ENCODE results near the gene ASL.
"Not testable (repeated sequence)": the region's sequence is repeated elsewhere in the genome, so short reads cannot be mapped to it uniquely, and the experiment has no call there.

ASL gene

GRCh38 chr7:66123175-66123528 lies 47.5 kb downstream of the ASL start:
- DNase-seq, result no peak

GRCh38 chr7:66124569-66124861 lies 48.9 kb downstream of the ASL start:
- DNase-seq, result not testable (repeated sequence)

DNA sequence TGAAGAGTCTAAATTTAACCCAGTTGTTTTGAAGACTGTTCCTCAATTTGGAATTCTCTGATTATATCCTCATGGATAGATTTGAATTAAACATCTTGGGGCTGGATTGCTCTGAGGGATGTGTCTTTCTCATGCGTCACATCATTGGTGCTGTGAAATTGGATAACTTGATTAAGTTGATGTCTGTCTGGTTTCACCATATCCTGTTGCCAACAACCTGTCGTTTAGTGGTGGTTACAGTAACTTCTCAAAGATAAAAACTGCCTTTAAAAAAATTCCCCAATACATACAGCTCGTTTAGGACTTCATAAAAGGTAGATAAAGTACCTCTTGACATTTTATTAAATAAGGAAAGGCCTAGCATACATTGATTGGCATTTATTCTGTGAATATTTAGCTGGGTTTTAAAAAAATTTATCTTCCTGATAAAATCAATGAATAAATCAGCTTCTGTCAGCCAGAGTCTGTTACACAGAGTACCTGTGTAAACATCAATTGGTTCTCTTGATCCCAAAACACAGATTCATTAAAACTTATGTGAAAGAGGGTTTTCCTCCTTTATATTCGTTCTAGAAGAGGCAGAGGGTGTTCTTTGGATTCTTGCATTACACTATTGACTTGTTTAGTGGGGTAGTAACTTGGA lies 49.6 kb downstream of the ASL start:
- DNase-seq, result no peak

DNA sequence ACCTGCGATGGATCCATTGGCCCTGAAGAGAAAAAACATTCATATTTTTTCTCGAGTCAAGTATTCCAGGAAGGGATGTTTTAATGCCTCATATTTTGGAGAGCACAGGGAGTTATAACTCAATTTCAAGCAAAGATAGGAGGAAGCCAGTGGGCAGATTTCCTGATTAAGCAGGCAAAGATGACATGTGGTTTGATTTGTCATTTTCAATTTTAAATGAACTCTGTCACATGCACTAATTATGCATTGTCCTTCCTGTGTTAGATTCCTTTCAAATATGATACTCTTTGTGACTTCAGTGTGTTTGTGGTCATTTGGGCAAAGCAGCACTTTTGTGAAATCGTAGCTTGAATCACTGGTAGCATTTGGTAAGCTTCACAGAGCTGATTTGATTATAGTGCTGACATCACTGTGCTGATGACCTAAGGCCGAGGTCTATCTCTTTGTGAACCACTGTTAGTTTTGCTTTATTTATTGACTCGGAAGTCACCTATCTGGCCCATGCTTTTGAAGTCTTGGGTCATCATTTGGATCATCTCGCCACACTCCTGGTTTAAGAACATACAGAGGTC lies 50.2 kb downstream of the ASL start:
- DNase-seq, result not testable (repeated sequence)

DNA sequence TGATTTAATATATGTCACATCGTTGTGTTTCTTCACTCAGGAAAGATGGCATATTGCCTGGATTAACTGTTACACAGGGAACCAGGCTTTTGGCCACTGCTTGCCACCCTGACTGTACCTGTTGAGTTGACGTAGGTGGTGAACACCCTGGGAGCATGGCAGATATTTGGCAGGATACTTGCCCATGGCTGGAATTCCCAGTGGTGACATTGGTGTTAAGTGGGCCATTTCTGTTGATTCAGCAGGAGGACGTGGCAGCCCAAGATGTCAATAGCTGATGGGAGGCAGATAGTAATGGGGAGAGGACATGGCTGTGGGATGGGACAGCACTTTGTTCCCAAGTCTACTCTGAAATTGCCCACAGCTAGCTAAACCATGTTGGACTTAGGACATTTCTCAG lies 51.6 kb downstream of the ASL start:
- DNase-seq, result not testable (repeated sequence)

DNA sequence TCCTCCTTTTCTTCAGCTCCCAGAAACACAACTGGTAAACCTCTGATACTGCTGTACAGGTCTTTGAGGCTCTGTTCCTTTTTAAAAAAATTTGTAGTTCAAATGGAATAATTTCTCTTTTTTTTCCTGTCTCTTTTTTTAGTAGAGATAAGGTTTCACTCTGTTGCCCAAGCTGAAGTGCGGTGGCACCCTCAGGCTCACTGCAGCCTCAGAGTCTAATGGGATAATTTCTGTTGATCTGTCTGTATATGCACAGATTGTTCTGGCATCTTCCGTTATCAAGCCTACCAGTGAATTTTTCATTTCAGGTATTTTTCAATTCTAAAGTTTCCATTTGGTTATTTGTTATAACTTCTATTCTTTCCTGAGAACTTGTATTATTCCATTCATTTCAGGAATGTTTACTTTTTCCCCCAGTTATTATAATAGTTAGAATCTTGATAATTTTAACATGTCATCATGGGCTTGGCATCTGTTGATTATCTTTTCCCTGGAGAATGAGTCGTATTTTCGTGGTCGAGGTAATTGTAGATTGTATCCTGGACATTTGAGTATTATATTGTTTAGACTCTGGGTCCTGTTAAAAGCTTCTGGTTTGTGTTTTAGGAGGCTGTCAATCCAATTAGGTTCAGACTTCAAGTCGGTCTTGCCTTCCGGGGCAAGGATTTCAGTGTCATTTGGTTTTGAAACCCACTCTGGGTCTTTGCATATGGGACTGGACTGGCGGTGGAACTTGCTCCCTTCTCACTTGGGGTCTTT lies 63.6 kb downstream of the ASL start:
- no peak for DNase-seq

- DNase-seq, result no peak
Measured at GRCh38 chr7:66140924-66141323, 65.3 kb downstream of the ASL start.

DNA sequence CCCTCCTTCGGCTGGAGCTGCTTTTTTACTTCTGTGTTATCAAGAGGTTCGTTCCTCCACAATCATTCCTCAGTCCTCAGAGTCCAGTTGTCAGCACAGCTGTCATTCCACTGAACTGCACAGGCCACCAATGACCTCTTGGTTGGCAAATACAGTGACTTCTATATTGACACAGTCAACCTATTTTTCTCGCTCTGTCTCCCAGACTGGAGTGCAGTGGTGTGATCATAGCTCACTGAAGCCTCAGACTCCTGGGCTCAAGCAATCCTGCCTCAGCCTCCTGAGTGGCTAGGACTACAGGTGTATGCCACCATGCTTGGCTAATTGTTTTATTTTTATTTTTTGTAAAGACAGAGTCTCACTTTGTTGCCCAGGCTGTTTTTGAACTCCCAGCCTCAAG lies 66.7 kb downstream of the ASL start:
- DNase-seq, result no peak

DNA sequence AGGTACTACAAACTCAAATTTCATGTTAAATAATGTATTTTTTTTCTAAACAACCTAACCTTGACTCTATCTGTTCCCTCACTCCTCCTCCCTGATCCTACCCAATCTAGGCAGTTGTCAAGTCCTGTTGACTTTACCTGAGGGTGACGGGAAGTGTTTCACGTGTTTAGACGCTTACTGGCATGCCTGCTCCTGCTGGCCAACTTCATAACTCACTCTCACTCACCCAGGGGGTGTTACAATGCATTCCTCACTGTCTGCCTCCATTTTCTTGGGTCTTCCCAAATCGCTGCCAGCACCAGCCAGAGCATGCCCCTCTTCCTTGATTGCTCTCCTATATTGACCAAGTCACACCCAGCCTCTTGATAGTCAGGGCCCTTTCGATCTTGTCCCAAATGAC lies 67.4 kb downstream of the ASL start:
- DNase-seq, result no peak

Measured in NCI-H774 (cell line).